ENCODE data around the gene SLC4A8.

The SLC4A8 gene

GRCh38 chr12:51432921-51433320, 8.3 kb downstream of the SLC4A8 start:
- no peak for ATAC-seq
- no peak for TF ChIP-seq CSRNP3 (CRISPR knock-in tag; IDR thresholded peaks at IDR 0.05)
- no peak for TF ChIP-seq PPARA (CRISPR knock-in tag; IDR thresholded peaks at IDR 0.05; ENCODE audit: borderline replicate concordance)
- TF ChIP-seq ISL1 (CRISPR knock-in tag; IDR thresholded peaks at IDR 0.05), result no peak
- TF ChIP-seq TSHZ2 (CRISPR knock-in tag; IDR thresholded peaks at IDR 0.05), result no peak
- TF ChIP-seq ARNTL (CRISPR knock-in tag; IDR thresholded peaks at IDR 0.05; ENCODE audit: borderline replicate concordance, low read depth), result no peak
- TF ChIP-seq RARB (CRISPR knock-in tag; IDR thresholded peaks at IDR 0.05), result no peak
- no peak for TF ChIP-seq TCF4 (CRISPR knock-in tag; IDR thresholded peaks at IDR 0.05; ENCODE audit: borderline replicate concordance)
- TF ChIP-seq TOX (CRISPR knock-in tag; IDR thresholded peaks at IDR 0.05; ENCODE audit: borderline replicate concordance), result no peak
- no peak for TF ChIP-seq ZNF70 (CRISPR knock-in tag; IDR thresholded peaks at IDR 0.05)
- no peak for TF ChIP-seq ZC3H10 (CRISPR knock-in tag; IDR thresholded peaks at IDR 0.05)

GRCh38 chr12:51434305-51434704, 9.7 kb downstream of the SLC4A8 start:
- TF ChIP-seq ZC3H10 (CRISPR knock-in tag; IDR thresholded peaks at IDR 0.05), result no peak
- TF ChIP-seq ARNTL (CRISPR knock-in tag; IDR thresholded peaks at IDR 0.05; ENCODE audit: borderline replicate concordance, low read depth), result no peak
- no peak for TF ChIP-seq ZNF70 (CRISPR knock-in tag; IDR thresholded peaks at IDR 0.05)
- TF ChIP-seq CSDC2 (CRISPR knock-in tag; IDR thresholded peaks at IDR 0.05), result no peak
- TF ChIP-seq ZNF565 (CRISPR knock-in tag; conservative IDR thresholded peaks at IDR 0.05; ENCODE audit: low read depth), result no peak
- TF ChIP-seq RARB (CRISPR knock-in tag; IDR thresholded peaks at IDR 0.05), result no peak
- TF ChIP-seq BACH2 (CRISPR knock-in tag; IDR thresholded peaks at IDR 0.05; ENCODE audit: borderline replicate concordance), result no peak
- TF ChIP-seq ZFP30 (CRISPR knock-in tag; IDR thresholded peaks at IDR 0.05), result no peak
- no peak for TF ChIP-seq TOX (CRISPR knock-in tag; IDR thresholded peaks at IDR 0.05; ENCODE audit: borderline replicate concordance)
- TF ChIP-seq ZNF8 (CRISPR knock-in tag; IDR thresholded peaks at IDR 0.05), result no peak
- no peak for TF ChIP-seq GLIS3 (CRISPR knock-in tag; IDR thresholded peaks at IDR 0.05)
- TF ChIP-seq POU6F1 (CRISPR knock-in tag; IDR thresholded peaks at IDR 0.05; ENCODE audit: borderline replicate concordance, low read depth), result no peak
- TF ChIP-seq ZFP3 (CRISPR knock-in tag; IDR thresholded peaks at IDR 0.05), result no peak
- no peak for TF ChIP-seq TCF4 (CRISPR knock-in tag; IDR thresholded peaks at IDR 0.05; ENCODE audit: borderline replicate concordance)
- TF ChIP-seq OSR1 (CRISPR knock-in tag; IDR thresholded peaks at IDR 0.05), result no peak
- no peak for ATAC-seq

GRCh38 chr12:51437431-51437830, 12.8 kb downstream of the SLC4A8 start:
- no peak for ATAC-seq
- TF ChIP-seq CSDC2 (CRISPR knock-in tag; IDR thresholded peaks at IDR 0.05) (no peak), RARB (CRISPR knock-in tag; IDR thresholded peaks at IDR 0.05) (no peak), TCF4 (CRISPR knock-in tag; IDR thresholded peaks at IDR 0.05; ENCODE audit: borderline replicate concordance) (no peak), ZNF8 (CRISPR knock-in tag; IDR thresholded peaks at IDR 0.05) (no peak), ARNTL (CRISPR knock-in tag; IDR thresholded peaks at IDR 0.05; ENCODE audit: borderline replicate concordance, low read depth) (no peak), PPARA (CRISPR knock-in tag; IDR thresholded peaks at IDR 0.05; ENCODE audit: borderline replicate concordance) (no peak), ZFP30 (CRISPR knock-in tag; IDR thresholded peaks at IDR 0.05) (no peak)

GRCh38 chr12:51439330-51439729, 14.7 kb downstream of the SLC4A8 start:
- ATAC-seq, result no peak
- TF ChIP-seq TCF4 (CRISPR knock-in tag; IDR thresholded peaks at IDR 0.05; ENCODE audit: borderline replicate concordance) (no peak), ZNF70 (CRISPR knock-in tag; IDR thresholded peaks at IDR 0.05) (no peak), PATZ1 (CRISPR knock-in tag; IDR thresholded peaks at IDR 0.05; ENCODE audit: borderline replicate concordance) (no peak), RARB (CRISPR knock-in tag; IDR thresholded peaks at IDR 0.05) (no peak), CSRNP3 (CRISPR knock-in tag; IDR thresholded peaks at IDR 0.05) (no peak), TSHZ2 (CRISPR knock-in tag; IDR thresholded peaks at IDR 0.05) (no peak), POU6F1 (CRISPR knock-in tag; IDR thresholded peaks at IDR 0.05; ENCODE audit: borderline replicate concordance, low read depth) (no peak), BACH2 (CRISPR knock-in tag; IDR thresholded peaks at IDR 0.05; ENCODE audit: borderline replicate concordance) (no peak)
